GM12878 (cell line): ENCODE results near the gene YAF2. TPM values are rescaled to one million over a fixed set of nuclear protein-coding genes. Genes with fewer than 3 reads are reported as not detected.

Experiments used
- ATAC-seq: fragments of 200-7000 bp; cut with Tn5 transposase; 3 replicates; pipeline ENCODE4 v1.9.1; 2020; ENCODE audit warnings: mild to moderate bottlenecking, moderate library complexity
- BruUV-seq: library from RNA; stranded (reverse); fragments of 400-500 nt; replicated peaks from 2 replicates; lab custom pipeline; 2021; lab: Mats Ljungman, UMichigan
- CTCF ChIA-PET: fragments of 300-600 bp; sonication (Branson Sonifier 250); formaldehyde crosslinking; extraction: SDS; loops from one replicate; lab custom pipeline; 2021; ENCODE audit warnings: inconsistent platforms; lab: Yijun Ruan, JAX
- POLR2A ChIA-PET: fragments of 350-600 bp; formaldehyde crosslinking; extraction: SDS; loops from one replicate; lab custom pipeline; 2021; ENCODE audit warnings: inconsistent platforms; lab: Charles Lee
- RAD21 ChIA-PET: fragments of 300-600 bp; sonication (Branson Sonifier 250); formaldehyde crosslinking; loops from one replicate; lab custom pipeline; 2023; ENCODE audit warnings: antibody characterized with exemption; ENCODE audit not compliant: unreplicated experiment; lab: Charles Lee
- SMC1A ChIA-PET: fragments of 300-600 bp; sonication (Branson Sonifier 250); formaldehyde crosslinking; loops from one replicate; lab custom pipeline; 2023; ENCODE audit not compliant: unreplicated experiment, uncharacterized antibody; lab: Charles Lee
- DNase-seq: peaks from one replicate; pipeline ENCODE4 v3.0.0-alpha.2; 2011; ENCODE audit warnings: low read depth, low spot score
- FAIRE-seq: peaks from 3 replicates; lab custom pipeline; 2011; peaks lifted over from hg19 to GRCh38; lab: Jason Lieb, UNC
- H2AFZ ChIP-seq: 2 replicates; pipeline ENCODE4 v1.6.0; 2011; ENCODE audit warnings: low read depth, low read length, control low read depth; ENCODE audit not compliant: control insufficient read depth
- H3K27ac ChIP-seq: 2 replicates; pipeline ENCODE4 v1.5.1; 2011; ENCODE audit warnings: control low read depth; ENCODE audit not compliant: control insufficient read depth, insufficient read depth
- H3K27me3 ChIP-seq, 2 experiments: replicated peaks in 1 of 2; 2 replicates each; pipeline versions ENCODE4 v1.6.0 to v1.6.1; 2011; ENCODE audit warnings: low read length in 1 of 2; ENCODE audit not compliant: control insufficient read depth in 2 of 2, insufficient read depth in 2 of 2
- H3K36me3 ChIP-seq, 2 experiments: 2 replicates each; pipeline ENCODE4 v1.5.1; 2011; ENCODE audit warnings: low read length in 1 of 2; ENCODE audit not compliant: control insufficient read depth in 2 of 2, insufficient read depth in 2 of 2
- H3K4me1 ChIP-seq: 2 replicates; pipeline ENCODE4 v1.6.1; 2011; ENCODE audit warnings: mild to moderate bottlenecking, low read length, moderate library complexity, mixed read lengths; ENCODE audit not compliant: control insufficient read depth, insufficient read depth
- H3K4me2 ChIP-seq: 2 replicates; pipeline ENCODE4 v1.6.0; 2011; ENCODE audit warnings: control low read depth; ENCODE audit not compliant: control insufficient read depth, insufficient read depth
- H3K4me3 ChIP-seq: fragments of 200-600 bp; sonication (generic); 2 replicates; pipeline ENCODE4 v1.5.1; 2016
- H3K79me2 ChIP-seq: 2 replicates; pipeline ENCODE4 v1.6.0; 2011; ENCODE audit warnings: low read length; ENCODE audit not compliant: control insufficient read depth, insufficient read depth
- H3K9ac ChIP-seq: 2 replicates; pipeline ENCODE4 v1.8.0; 2011; ENCODE audit warnings: low read length, control low read depth, mixed read lengths; ENCODE audit not compliant: control insufficient read depth, insufficient read depth
- H3K9me3 ChIP-seq: replicated peaks from 3 replicates; pipeline ENCODE4 v1.5.1; 2011; ENCODE audit warnings: mild to moderate bottlenecking, low read length; ENCODE audit not compliant: control insufficient read depth, insufficient read depth
- H4K20me1 ChIP-seq: 2 replicates; pipeline ENCODE4 v1.6.0; 2011; ENCODE audit not compliant: control insufficient read depth, insufficient read depth
- ATF7 ChIP-seq: fragments of 450-650 bp; IDR thresholded peaks from 2 replicates; pipeline ENCODE4 v1.6.1; 2016; ENCODE audit warnings: low read depth, mild to moderate bottlenecking
- CHD4 ChIP-seq: fragments of 200-600 bp; sonication (generic); IDR thresholded peaks from 2 replicates; pipeline ENCODE4 v1.6.1; 2016; ENCODE audit warnings: mild to moderate bottlenecking
- EGR1 ChIP-seq, 2 experiments: IDR thresholded peaks; 1 replicate in 1 of 2; 2 replicates in 1 of 2; pipeline ENCODE4 v1.6.1; 2011 to 2012; ENCODE audit warnings: low read depth in 2 of 2, low read length in 2 of 2, borderline replicate concordance in 1 of 2, mild to moderate bottlenecking in 1 of 2, moderate library complexity in 1 of 2
- HDAC2 ChIP-seq: fragments of 200-600 bp; sonication (generic); IDR thresholded peaks from 2 replicates; pipeline ENCODE4 v1.6.1; 2017
- IKZF2 ChIP-seq, 2 experiments: fragments of 450-650 bp; IDR thresholded peaks; 2 replicates each; pipeline ENCODE4 v1.6.1; 2017; ENCODE audit warnings: mild to moderate bottlenecking in 2 of 2, moderate library complexity in 2 of 2
- JUND ChIP-seq: IDR thresholded peaks from 2 replicates; pipeline ENCODE4 v1.6.1; 2012; ENCODE audit warnings: low read depth, mild to moderate bottlenecking, low read length, improper control_type of control experiment, moderate library complexity
- KAT2A ChIP-seq: conservative IDR thresholded peaks from 2 replicates; pipeline ENCODE4 v1.6.1; 2011; ENCODE audit warnings: low read depth, low read length; ENCODE audit not compliant: control insufficient read depth
- MXI1 ChIP-seq: fragments of 150-350 bp; IDR thresholded peaks from 2 replicates; pipeline ENCODE4 v1.6.1; 2011; ENCODE audit warnings: low read depth, mild to moderate bottlenecking, inconsistent platforms, low read length, improper control_type of control experiment
- SIN3A ChIP-seq: IDR thresholded peaks from 2 replicates; pipeline ENCODE4 v1.6.1; 2012; ENCODE audit warnings: low read depth, low read length, improper control_type of control experiment
- TARDBP ChIP-seq: IDR thresholded peaks from 2 replicates; pipeline ENCODE4 v1.6.1; 2016; ENCODE audit warnings: borderline replicate concordance
- TCF7 ChIP-seq: IDR thresholded peaks from 2 replicates; pipeline ENCODE4 v1.6.1; 2014; ENCODE audit warnings: antibody characterized with exemption, borderline replicate concordance
- WGBS: methylation state at CpG from one replicate; pipeline ENCODE4 v1.1.6; 2016; ENCODE audit warnings: low lambda C conversion rate; ENCODE audit not compliant: insufficient replicate concordance, insufficient coverage; ENCODE audit errors: missing lambda C conversion rate; 5-methylcytosine and 5-hydroxymethylcytosine counted together
- in situ Hi-C: fragments of 300-500 bp; cut with MboI; formaldehyde crosslinking; loops from 9 replicates; pipeline ENCODE4 v1.14.3; 2018; ENCODE audit warnings: mixed read lengths
- intact Hi-C: fragments of 100-400 bp; cut with micrococcal nuclease; formaldehyde crosslinking; loops from one replicate; pipeline ENCODE4 v1.14.2; 2022; ENCODE audit not compliant: unreplicated experiment
- polyA plus RNA-seq, 11 experiments: library from polyadenylated mRNA; depleted of rRNA in 4 of 11; unstranded in 6 of 11; stranded (reverse) in 5 of 11; fragments of >200 nt; fragmentation: Nextera tagmentation in 4 of 11; fragmentation: Illumina TruSeq in 1 of 11; extraction: Ambion mirVana in 4 of 11; extraction: Trizol in 1 of 11; gene quantifications; 1 replicate in 1 of 11; 2 replicates in 10 of 11; pipeline versions ENCODE4 v1.2.1 to v1.2.3, GENCODE V29; 2011 to 2016; ENCODE audit warnings: inconsistent platforms in 2 of 11, missing spikeins in 2 of 11, low read depth in 1 of 11
- total RNA-seq, 4 experiments: library from RNA; depleted of rRNA in 3 of 4; stranded (reverse); fragments of >200 nt in 3 of 4; fragmentation: Illumina TruSeq in 1 of 4; extraction: Trizol in 1 of 4; gene quantifications; 2 replicates each; pipeline versions ENCODE4 v1.2.1 to v1.2.3, GENCODE V29; 2013 to 2021

YAF2 gene
- total and polyA plus RNA-seq, 10 of the 15 experiments (the other 5 are each of a cell fraction or from before 2014, with no cell fraction given) = 18.8 to 36.6 (median 23.0) TPM

DNA sequence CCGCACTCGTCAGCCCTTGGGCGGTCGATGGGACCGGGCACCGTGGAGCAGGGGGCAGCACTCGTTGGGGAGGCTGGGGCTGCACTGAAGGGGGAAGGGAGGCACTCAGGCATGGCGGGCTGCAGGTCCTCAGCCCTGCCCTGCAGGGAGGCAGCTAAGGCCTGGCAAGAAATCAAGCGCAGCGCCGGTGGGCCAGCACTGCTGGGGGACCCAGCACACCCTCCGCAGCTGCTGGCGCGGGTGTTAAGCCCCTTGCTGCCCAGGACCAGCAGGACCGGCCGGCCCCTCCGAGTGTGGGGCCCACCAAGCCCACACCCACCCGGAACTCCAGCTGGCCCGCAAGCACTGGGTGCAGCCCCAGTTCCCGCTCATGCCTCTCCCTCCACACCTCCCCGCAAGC, 35.7 kb upstream of the YAF2 start:
- POLR2A ChIA-PET = no interaction called here
- no peaks in the 10 kb centered on the region for H3K79me2 ChIP-seq
- ATAC-seq = no peak
- no peak overlapping the region for H3K9ac ChIP-seq
- in situ Hi-C loops = no loop called here
- intact Hi-C loops = no loop called here
- H2AFZ ChIP-seq = no peak overlapping the region
- no peaks in the 10 kb centered on the region for H3K27me3 ChIP-seq
- CTCF ChIA-PET = interaction anchor here (1.1 kb wide), 1 partner anchor 99 kb away, joined by 3 read pairs; no protein-coding TSS in a partner anchor
- TF ChIP-seq MXI1 = no peak
- no peak for TF ChIP-seq TCF7
- no peak for TF ChIP-seq HDAC2
- TF ChIP-seq KAT2A = no peak
- TF ChIP-seq JUND = no peak
- TF ChIP-seq ATF7 = no peak
- TF ChIP-seq EGR1 (IDR thresholded peaks at IDR 0.05; ENCODE audit: borderline replicate concordance in 1 of 2, low read depth in 2 of 2, low read length in 2 of 2) = no peak
- TF ChIP-seq CHD4 = no peak
- TF ChIP-seq IKZF2 (IDR thresholded peaks at IDR 0.05) = no peak
- TF ChIP-seq TARDBP = no peak
- TF ChIP-seq SIN3A = no peak
- TF ChIP-seq, all 136 proteins: peak for 0
- no peaks in the 10 kb centered on the region for H3K36me3 ChIP-seq
- RAD21 ChIA-PET = interaction anchor here (1.5 kb wide), 1 partner anchor 58 kb away, joined by 4 read pairs; no protein-coding TSS in a partner anchor
- SMC1A ChIA-PET = interaction anchor here (0.9 kb wide), 1 partner anchor 25 kb away, joined by 3 read pairs; no protein-coding TSS in a partner anchor
- no TSS peak for BruUV-seq
- 90% methylated on average over 20 of the region's 21 CpGs for WGBS
- no peak overlapping the region for H3K4me2 ChIP-seq
- no peak overlapping the region for H3K27ac ChIP-seq
- H3K4me3 ChIP-seq = no peak overlapping the region
- H4K20me1 ChIP-seq = no peaks in the 10 kb centered on the region
- no peak for DNase-seq
- no peak for FAIRE-seq
- H3K9me3 ChIP-seq = no peaks in the 10 kb centered on the region; the same call in 2 of the 3 replicates
- H3K4me1 ChIP-seq = no peaks in the 10 kb centered on the region
